Measurements from ENCODE around the gene PTPN14.

The PTPN14 gene

GRCh38 chr1:214328770-214329469 lies 222.5 kb downstream of the PTPN14 start:
- DNase-seq, result peak; percentile 74

GRCh38 chr1:214327514-214327913 lies 223.9 kb downstream of the PTPN14 start:
- no peak for DNase-seq

- no peak for DNase-seq
These were observed 225.0 kb downstream of the PTPN14 start for GRCh38 chr1:214326406-214326805.

- no peak for DNase-seq
These were observed 226.3 kb downstream of the PTPN14 start for GRCh38 chr1:214324896-214325800.

GRCh38 chr1:214321705-214322453 lies 229.5 kb downstream of the PTPN14 start:
- no peak for DNase-seq

- no peak for DNase-seq
These were observed 231.5 kb downstream of the PTPN14 start for GRCh38 chr1:214319938-214320337.

GRCh38 chr1:214318956-214319736 lies 232.3 kb downstream of the PTPN14 start:
- no peak for DNase-seq

- DNase-seq, result peak; percentile 75
These were observed 233.0 kb downstream of the PTPN14 start for GRCh38 chr1:214318356-214318755.

- DNase-seq, result no peak
These were observed 233.7 kb downstream of the PTPN14 start for GRCh38 chr1:214317734-214318133.

- DNase-seq, result no peak
These were observed 234.1 kb downstream of the PTPN14 start for GRCh38 chr1:214317300-214317699.

- DNase-seq, result peak; percentile 31
These were observed 234.8 kb downstream of the PTPN14 start for GRCh38 chr1:214316593-214316992.

GRCh38 chr1:214314178-214314843 lies 237.1 kb downstream of the PTPN14 start:
- DNase-seq, result no peak

- DNase-seq, result no peak
These were observed 238.8 kb downstream of the PTPN14 start for GRCh38 chr1:214312530-214313051.

GRCh38 chr1:214310777-214311690 lies 240.4 kb downstream of the PTPN14 start:
- no peak for DNase-seq

- no peak for DNase-seq
These were observed 241.4 kb downstream of the PTPN14 start for GRCh38 chr1:214310010-214310409.

GRCh38 chr1:214306269-214306668 lies 245.1 kb downstream of the PTPN14 start:
- no peak for DNase-seq

GRCh38 chr1:214305164-214305751 lies 246.1 kb downstream of the PTPN14 start:
- DNase-seq, result no peak

- peak; percentile 47 for DNase-seq
These were observed 248.1 kb downstream of the PTPN14 start for GRCh38 chr1:214303141-214303930.

GRCh38 chr1:214301526-214301925 lies 249.9 kb downstream of the PTPN14 start:
- no peak for DNase-seq
